Stimulated activated CD4-positive, alpha-beta T cell treated with anti-CD3 and anti-CD28 coated beads, Interleukin-12 subunit alpha, Interleukin-12 subunit beta, amount 100 ng/mL, for 4 hours (primary cell): ENCODE data around the gene POLR2F.

ENCODE experiments used
- DNase-seq: peaks from one replicate; pipeline ENCODE4 v3.0.0-alpha.2; 2020

POLR2F gene

GRCh38 chr22:38009000-38009806 lies 55.7 kb downstream of the POLR2F start:
- no peak for DNase-seq

GRCh38 chr22:38012604-38013072 lies 59.1 kb downstream of the POLR2F start:
- DNase-seq: no peak

- no peak for DNase-seq
Measured at GRCh38 chr22:38014083-38014482, 60.6 kb downstream of the POLR2F start.

GRCh38 chr22:38016182-38017151 lies 63.0 kb downstream of the POLR2F start:
- no peak for DNase-seq

- no peak for DNase-seq
Measured at GRCh38 chr22:38017272-38017920, 63.9 kb downstream of the POLR2F start.

GRCh38 chr22:38017939-38018885 lies 64.7 kb downstream of the POLR2F start:
- no peak for DNase-seq
